Psoas muscle (tissue), 8 donors: ENCODE results near the gene CRHR2. TPM values are rescaled to one million over a fixed set of nuclear protein-coding genes. Genes with fewer than 3 reads are reported as not detected.

Source experiments
- ATAC-seq, 4 donors: fragments of 200-7000 bp; cut with Tn5 transposase; one replicate each; pipeline ENCODE4 v1.9.1; 2020; ENCODE audit warnings: moderate library complexity in 3 of 4, mild to moderate bottlenecking in 2 of 4
- DNase-seq, 2 donors: peaks; one replicate each; pipeline ENCODE4 v3.0.0-alpha.2; 2020
- H3K27ac ChIP-seq: fragments of 200-600 bp; one replicate; pipeline ENCODE4 v1.8.0; 2022
- H3K27me3 ChIP-seq, 3 donors: fragments of 200-600 bp in 1 of 3; one replicate each; pipeline versions ENCODE4 v1.6.1 to v1.8.0; 2013 to 2022; ENCODE audit warnings: low read length in 2 of 3, mild to moderate bottlenecking in 2 of 3, moderate library complexity in 1 of 3; ENCODE audit not compliant: insufficient read depth in 3 of 3
- H3K36me3 ChIP-seq, 2 donors: fragments of 200-600 bp in 1 of 2; one replicate each; pipeline versions ENCODE4 v1.6.1 to v1.8.0; 2013 to 2022; ENCODE audit warnings: low read depth in 1 of 2, mild to moderate bottlenecking in 1 of 2, moderate library complexity in 1 of 2; ENCODE audit not compliant: insufficient read depth in 1 of 2
- H3K4me1 ChIP-seq: fragments of 200-600 bp; one replicate; pipeline ENCODE4 v1.8.0; 2022
- H3K4me3 ChIP-seq: fragments of 200-600 bp; one replicate; pipeline ENCODE4 v1.8.0; 2022; ENCODE audit warnings: mild to moderate bottlenecking
- H3K9me3 ChIP-seq: fragments of 200-600 bp; one replicate; pipeline ENCODE4 v1.8.0; 2022
- WGBS, 3 donors: extraction: QIAGEN DNeasy Blood & Tissue Kit; methylation state at CpG; one replicate each; pipeline versions ENCODE4 v1.1.6 to v1.1.7; 2013; 5-methylcytosine and 5-hydroxymethylcytosine counted together
- intact Hi-C, 2 donors: fragments of 100-400 bp; cut with DNase I; formaldehyde crosslinking; loops; one replicate each; pipeline versions ENCODE4 v1.11.0 to v1.14.2; 2022
- polyA plus RNA-seq, 3 donors: library from polyadenylated mRNA; stranded (reverse); fragments of 200-250 nt; gene quantifications; one replicate each; pipeline ENCODE4 v1.2.3, GENCODE V29; 2013
- total RNA-seq, 4 donors: library from RNA; stranded (reverse); fragmentation: NEBNext Ultra II Directional in 2 of 4; extraction: Animal tissue kit (Norgen Biotek cat#: 25700) in 2 of 4; gene quantifications; one replicate each; pipeline versions ENCODE4 v1.2.1 to v1.2.4, GENCODE V29; 2021 to 2023
- TF ChIP-seq, protein P1 (sequence below): fragments of 200-600 bp; IDR thresholded peaks from one replicate; pipeline ENCODE4 v1.8.0; 2022; ENCODE audit warnings: antibody characterized with exemption
- donor health status: healthy with polysubstance abuse.
- donor health status: DM: no; HTN: no; CAD: no; lungs with moderate emphysema.
- donor health status: Bipolar disorder and iron deficiency.
- donor health status: healthy.
- donor health status: DM: yes; HTN: yes; CAD: no.
- donor health status: DM: no; HTN: no; CAD: no.
- donor health status: DM: no; HTN: no; CAD: no.
- donor health status: DM: yes; HTN: yes; CAD: no.

The CRHR2 gene
- total and polyA plus RNA-seq, 7 donors, result 0.09 to 1.3 (median 0.34) TPM

DNA sequence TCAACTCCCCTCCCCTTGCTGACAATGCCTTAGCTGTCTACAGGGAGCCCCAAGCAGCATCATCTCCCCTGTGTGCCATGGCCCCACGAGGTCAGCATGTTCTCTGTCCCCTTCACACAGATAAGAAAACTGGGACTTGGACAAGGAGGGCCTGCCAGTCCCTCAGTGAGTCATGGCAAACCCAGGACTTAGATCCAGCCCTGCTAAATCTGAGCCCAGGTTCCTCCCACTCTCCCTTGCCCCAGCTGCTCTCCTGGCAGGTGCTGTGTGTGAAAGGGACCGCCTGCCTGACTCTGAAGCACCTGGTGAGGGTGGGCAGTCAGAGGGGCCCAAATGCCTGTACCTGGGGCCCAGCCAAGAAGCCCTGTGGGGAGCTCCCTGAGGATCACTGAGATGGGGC, 7.4 kb downstream of the CRHR2 start:
- H3K9me3 ChIP-seq, result no peaks in the 10 kb centered on the region
- no peaks in the 10 kb centered on the region for H3K4me1 ChIP-seq
- 53 to 62% (median 60%) methylated on average over 2 of the region's 2 CpGs for WGBS, 3 donors
- H3K27ac ChIP-seq, result no peak overlapping the region
- H3K4me3 ChIP-seq, result no peak overlapping the region
- DNase-seq (no peak), ATAC-seq (no peak)
- peaks cover 0 to 5% (median 0%) of the 10 kb centered on the region in 3 donors for H3K27me3 ChIP-seq
- intact Hi-C loops, result no loop called here
- TF ChIP-seq, protein P1, sequence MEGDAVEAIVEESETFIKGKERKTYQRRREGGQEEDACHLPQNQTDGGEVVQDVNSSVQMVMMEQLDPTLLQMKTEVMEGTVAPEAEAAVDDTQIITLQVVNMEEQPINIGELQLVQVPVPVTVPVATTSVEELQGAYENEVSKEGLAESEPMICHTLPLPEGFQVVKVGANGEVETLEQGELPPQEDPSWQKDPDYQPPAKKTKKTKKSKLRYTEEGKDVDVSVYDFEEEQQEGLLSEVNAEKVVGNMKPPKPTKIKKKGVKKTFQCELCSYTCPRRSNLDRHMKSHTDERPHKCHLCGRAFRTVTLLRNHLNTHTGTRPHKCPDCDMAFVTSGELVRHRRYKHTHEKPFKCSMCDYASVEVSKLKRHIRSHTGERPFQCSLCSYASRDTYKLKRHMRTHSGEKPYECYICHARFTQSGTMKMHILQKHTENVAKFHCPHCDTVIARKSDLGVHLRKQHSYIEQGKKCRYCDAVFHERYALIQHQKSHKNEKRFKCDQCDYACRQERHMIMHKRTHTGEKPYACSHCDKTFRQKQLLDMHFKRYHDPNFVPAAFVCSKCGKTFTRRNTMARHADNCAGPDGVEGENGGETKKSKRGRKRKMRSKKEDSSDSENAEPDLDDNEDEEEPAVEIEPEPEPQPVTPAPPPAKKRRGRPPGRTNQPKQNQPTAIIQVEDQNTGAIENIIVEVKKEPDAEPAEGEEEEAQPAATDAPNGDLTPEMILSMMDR, result no peak
- H3K36me3 ChIP-seq, result no peaks in the 10 kb centered on the region

DNA sequence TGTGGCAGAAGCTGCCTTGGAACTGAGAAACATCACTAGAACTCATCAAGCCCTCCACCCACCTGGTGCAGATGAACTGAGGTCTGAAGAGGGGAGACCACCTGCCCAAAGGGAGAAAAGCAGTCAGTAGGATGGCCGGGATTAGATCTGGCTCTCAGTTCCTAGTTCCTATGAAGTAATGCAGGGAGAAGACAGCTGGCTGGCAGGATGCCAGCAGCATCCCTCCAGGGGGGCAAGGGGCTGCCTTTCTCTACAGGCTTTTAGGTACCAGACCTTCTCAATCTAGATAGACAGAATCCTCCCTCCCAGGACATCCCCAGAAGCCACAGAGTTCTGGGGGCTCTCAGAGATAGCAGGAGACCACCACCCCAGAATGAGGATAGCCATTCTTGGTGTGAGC, 7.8 kb downstream of the CRHR2 start:
- H3K36me3 ChIP-seq, result no peaks in the 10 kb centered on the region
- no peaks in the 10 kb centered on the region for H3K4me1 ChIP-seq
- TF ChIP-seq, protein P1, result no peak
- ATAC-seq (no peak), DNase-seq (no peak)
- intact Hi-C loops, result no loop called here
- 8 to 27% (median 20%) methylated on average over 1 of the region's 1 CpG for WGBS, 3 donors
- H3K27me3 ChIP-seq, result peaks cover 0 to under 1% (median 0%) of the 10 kb centered on the region in 3 donors
- H3K9me3 ChIP-seq, result no peaks in the 10 kb centered on the region
- no peak overlapping the region for H3K4me3 ChIP-seq
- no peak overlapping the region for H3K27ac ChIP-seq

DNA sequence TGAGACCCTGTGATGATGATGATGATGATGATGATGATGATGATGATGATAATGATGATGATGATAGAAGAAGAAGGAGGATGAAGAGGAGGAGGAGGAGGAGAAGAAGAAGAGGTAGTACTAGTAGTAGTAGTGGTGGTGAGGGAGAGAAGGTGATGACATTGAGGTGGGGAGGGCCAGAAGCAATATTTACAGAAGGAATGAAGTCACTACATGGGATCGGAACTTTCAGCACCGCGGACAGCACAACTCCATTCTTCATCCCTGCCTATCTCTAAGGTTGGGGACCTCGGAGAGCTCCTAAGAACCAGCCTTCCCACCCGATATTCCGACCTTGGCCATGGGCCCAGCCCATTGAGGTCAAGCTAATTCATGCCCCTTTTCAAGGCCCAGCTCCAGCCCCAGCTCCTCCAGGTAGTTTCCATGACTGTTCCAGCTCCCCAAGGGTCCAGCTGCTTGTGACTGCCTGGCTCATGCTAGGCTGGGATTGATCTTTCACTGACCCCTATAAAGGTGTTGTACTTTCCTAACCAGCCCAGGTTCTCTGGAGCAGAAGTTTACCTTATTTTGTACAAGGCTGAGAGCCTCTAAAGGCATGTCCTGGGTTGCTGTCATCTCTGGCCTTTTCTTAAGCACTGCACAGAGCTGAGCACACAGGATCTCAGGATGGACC, 10.3 kb downstream of the CRHR2 start:
- peak in 1 of 4 donors; percentile 39 for ATAC-seq

DNA sequence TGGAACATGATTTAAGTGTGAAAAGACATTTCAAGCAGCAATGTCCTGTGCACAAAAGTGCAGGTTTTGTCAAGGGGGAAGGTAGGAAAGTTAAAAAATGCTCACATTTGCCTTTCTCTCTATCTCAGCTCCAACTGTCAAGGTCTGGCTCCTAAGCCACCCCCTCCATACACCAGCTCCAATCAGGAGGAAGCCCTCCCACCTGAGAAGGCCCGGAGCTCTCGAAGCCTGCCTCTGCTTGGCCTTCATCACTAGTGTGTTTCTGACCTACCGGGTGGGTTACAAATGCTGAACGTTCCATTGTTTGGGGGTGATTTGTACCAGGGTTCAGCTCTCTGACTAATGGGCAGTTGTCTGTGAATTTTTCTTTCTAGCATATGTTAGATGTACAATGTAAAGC, 14.2 kb downstream of the CRHR2 start:
- no peak for ATAC-seq
- Histone ChIP-seq H3K27me3 (no peaks in the 10 kb centered on the region), H3K9me3 (no peaks in the 10 kb centered on the region), H3K27ac (no peak overlapping the region), H3K36me3 (no peaks in the 10 kb centered on the region), H3K4me1 (no peaks in the 10 kb centered on the region), H3K4me3 (no peak overlapping the region)
- WGBS, 3 donors, result 60 to 64% (median 64%) methylated on average over 4 of the region's 4 CpGs
- no peak for DNase-seq
- intact Hi-C loops, result no loop called here
- TF ChIP-seq, protein P1, result no peak

More for the DNA sequence above, 10.3 kb downstream of the CRHR2 start:
- intact Hi-C loops, result no loop called here
- H3K9me3 ChIP-seq, result no peaks in the 10 kb centered on the region
- H3K27me3 ChIP-seq, result no peaks in the 10 kb centered on the region
- no peak for DNase-seq
- WGBS, 3 donors, result 3 to 9% (median 6%) methylated on average over 6 of the region's 6 CpGs
- no peaks in the 10 kb centered on the region for H3K4me1 ChIP-seq
- H3K27ac ChIP-seq, result no peak overlapping the region
- TF ChIP-seq, protein P1, result no peak
- H3K4me3 ChIP-seq, result no peak overlapping the region
- H3K36me3 ChIP-seq, result no peaks in the 10 kb centered on the region

DNA sequence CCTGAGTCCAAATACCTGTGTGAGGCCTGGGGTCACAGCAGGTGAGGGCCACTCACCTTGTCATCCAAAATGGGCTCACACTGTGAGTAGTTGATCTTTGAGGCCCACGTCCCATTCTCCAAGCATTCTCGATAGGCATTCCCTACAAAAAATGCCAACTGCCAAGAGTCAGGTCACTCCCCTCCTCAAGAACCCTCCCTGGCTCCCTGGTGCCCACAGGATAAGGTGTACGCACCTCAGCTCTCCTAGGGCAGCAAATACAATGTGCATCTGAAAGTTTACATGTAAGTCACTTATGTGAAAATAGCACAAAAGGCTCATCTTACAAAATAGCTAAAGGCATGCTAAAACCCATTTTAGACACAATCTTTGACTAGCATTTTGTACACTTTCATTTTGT, 15.1 kb downstream of the CRHR2 start:
- WGBS, 3 donors, result 76 to 77% (median 76%) methylated on average over 3 of the region's 3 CpGs
- Histone ChIP-seq H3K36me3 (no peaks in the 10 kb centered on the region), H3K9me3 (no peaks in the 10 kb centered on the region), H3K27me3 (peaks cover 0 to 2% (median 0%) of the 10 kb centered on the region in 3 donors), H3K4me3 (no peak overlapping the region), H3K4me1 (no peaks in the 10 kb centered on the region), H3K27ac (no peak overlapping the region)
- intact Hi-C loops, result no loop called here
- ATAC-seq (no peak), DNase-seq (no peak)
- TF ChIP-seq, protein P1, result no peak
